A673 (cell line): ENCODE results near the gene RHOA. TPM values are rescaled to one million over a fixed set of nuclear protein-coding genes. Genes with fewer than 3 reads are reported as not detected.

ENCODE experiments used
- BruUV-seq: library from RNA; stranded (reverse); fragments of 400-500 nt; replicated peaks from 2 replicates; lab custom pipeline; 2021; lab: Mats Ljungman, UMichigan
- CTCF ChIA-PET: fragments of 300-600 bp; sonication (Branson Sonifier 250); formaldehyde crosslinking; loops from one replicate; lab custom pipeline; 2022; ENCODE audit warnings: antibody characterized with exemption; lab: Charles Lee
- POLR2A ChIA-PET: fragments of 300-600 bp; sonication (Branson Sonifier 250); formaldehyde crosslinking; loops from one replicate; lab custom pipeline; 2022; ENCODE audit warnings: antibody characterized with exemption; ENCODE audit not compliant: low non-redundant PET; lab: Charles Lee
- DNase-seq: peaks from one replicate; pipeline ENCODE4 v3.0.0-alpha.2; 2015; ENCODE audit warnings: low spot score
- H3K27ac ChIP-seq: fragments of 200-600 bp; sonication (generic); 2 replicates; pipeline ENCODE4 v1.5.1; 2016; ENCODE audit warnings: mixed run types, low read depth, mild to moderate bottlenecking, mixed read lengths, antibody characterized with exemption, low read length; ENCODE audit not compliant: poor library complexity, severe bottlenecking
- H3K27me3 ChIP-seq: fragments of 200-600 bp; sonication (generic); replicated peaks from 2 replicates; pipeline ENCODE4 v1.6.1; 2017; ENCODE audit warnings: mixed run types, low read depth, mild to moderate bottlenecking, mixed read lengths, antibody characterized with exemption, low read length; ENCODE audit not compliant: insufficient read depth, poor library complexity
- H3K36me3 ChIP-seq: fragments of 200-600 bp; sonication (generic); 2 replicates; pipeline ENCODE4 v1.6.1; 2016; ENCODE audit warnings: mixed run types, mild to moderate bottlenecking, mixed read lengths, antibody characterized with exemption, low read length; ENCODE audit not compliant: insufficient read depth, poor library complexity, severe bottlenecking
- H3K4me1 ChIP-seq: fragments of 200-600 bp; sonication (generic); 2 replicates; pipeline ENCODE4 v1.6.1; 2017; ENCODE audit warnings: mixed run types, mild to moderate bottlenecking, mixed read lengths, antibody characterized with exemption, low read length; ENCODE audit not compliant: insufficient read depth, poor library complexity, severe bottlenecking
- H3K4me3 ChIP-seq: fragments of 200-600 bp; sonication (generic); 2 replicates; pipeline ENCODE4 v1.5.1; 2016; ENCODE audit warnings: low read depth, mixed run types, mild to moderate bottlenecking, mixed read lengths, low read length; ENCODE audit not compliant: poor library complexity, severe bottlenecking
- H3K9me3 ChIP-seq: fragments of 200-600 bp; sonication (generic); 2 replicates; pipeline ENCODE4 v1.6.1; 2016; ENCODE audit warnings: mixed run types, low read depth, mild to moderate bottlenecking, mixed read lengths, antibody characterized with exemption, low read length; ENCODE audit not compliant: poor library complexity, severe bottlenecking
- EZH2 ChIP-seq: fragments of 200-600 bp; sonication (generic); IDR thresholded peaks from 2 replicates; pipeline ENCODE4 v1.6.1; 2017; ENCODE audit warnings: borderline replicate concordance, low read depth, mild to moderate bottlenecking, mixed read lengths, antibody characterized with exemption, low read length; ENCODE audit not compliant: poor library complexity, severe bottlenecking
- intact Hi-C: fragments of 100-400 bp; cut with micrococcal nuclease; formaldehyde crosslinking; loops from one replicate; pipeline ENCODE4 v1.10.0; 2022; ENCODE audit not compliant: unreplicated experiment
- total RNA-seq: library from RNA; stranded (reverse); gene quantifications from 2 replicates; pipeline ENCODE4 v1.2.3, GENCODE V29; 2021
- TF ChIP-seq, protein P1 (sequence below): fragments of 300-800, 200-600 bp; sonication (generic); conservative IDR thresholded peaks from 2 replicates; pipeline ENCODE4 v1.5.1; 2017; ENCODE audit warnings: low read depth, mild to moderate bottlenecking, antibody characterized with exemption, low read length, moderate library complexity, mixed read lengths

Gene RHOA
- total RNA-seq, 1 experiment from 2014 or later: 198 TPM

DNA sequence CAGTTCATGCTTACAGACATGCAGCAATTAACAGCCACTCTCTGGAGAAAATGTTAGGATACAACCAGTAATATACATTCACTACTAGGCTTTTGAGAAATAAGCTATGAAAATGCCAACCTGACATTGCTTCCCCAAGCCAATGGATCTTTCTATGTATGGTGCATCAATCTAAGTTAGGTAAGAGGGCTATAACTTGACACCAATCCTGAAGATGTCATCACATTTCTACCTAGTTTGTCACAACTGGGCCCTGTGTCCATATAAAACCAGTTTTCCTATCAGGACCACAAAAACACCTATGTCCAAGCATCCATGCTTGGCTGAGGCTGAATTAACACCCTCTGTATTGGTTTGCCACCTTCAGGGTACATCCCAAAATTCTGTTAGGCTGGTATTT is 39.8 kb downstream of the RHOA start:
- H3K36me3 ChIP-seq: peaks cover 10% of the 10 kb centered on the region
- BruUV-seq: no TSS peak
- no peak for DNase-seq
- ChIA-PET CTCF (no interaction called here), POLR2A (no interaction called here)
- no peak for TF ChIP-seq EZH2
- TF ChIP-seq, protein P1, sequence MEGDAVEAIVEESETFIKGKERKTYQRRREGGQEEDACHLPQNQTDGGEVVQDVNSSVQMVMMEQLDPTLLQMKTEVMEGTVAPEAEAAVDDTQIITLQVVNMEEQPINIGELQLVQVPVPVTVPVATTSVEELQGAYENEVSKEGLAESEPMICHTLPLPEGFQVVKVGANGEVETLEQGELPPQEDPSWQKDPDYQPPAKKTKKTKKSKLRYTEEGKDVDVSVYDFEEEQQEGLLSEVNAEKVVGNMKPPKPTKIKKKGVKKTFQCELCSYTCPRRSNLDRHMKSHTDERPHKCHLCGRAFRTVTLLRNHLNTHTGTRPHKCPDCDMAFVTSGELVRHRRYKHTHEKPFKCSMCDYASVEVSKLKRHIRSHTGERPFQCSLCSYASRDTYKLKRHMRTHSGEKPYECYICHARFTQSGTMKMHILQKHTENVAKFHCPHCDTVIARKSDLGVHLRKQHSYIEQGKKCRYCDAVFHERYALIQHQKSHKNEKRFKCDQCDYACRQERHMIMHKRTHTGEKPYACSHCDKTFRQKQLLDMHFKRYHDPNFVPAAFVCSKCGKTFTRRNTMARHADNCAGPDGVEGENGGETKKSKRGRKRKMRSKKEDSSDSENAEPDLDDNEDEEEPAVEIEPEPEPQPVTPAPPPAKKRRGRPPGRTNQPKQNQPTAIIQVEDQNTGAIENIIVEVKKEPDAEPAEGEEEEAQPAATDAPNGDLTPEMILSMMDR: no peak
- H3K4me1 ChIP-seq: no peaks in the 10 kb centered on the region
- H3K9me3 ChIP-seq: no peaks in the 10 kb centered on the region
- intact Hi-C loops: no loop called here
- no peak overlapping the region for H3K4me3 ChIP-seq
- H3K27ac ChIP-seq: no peak overlapping the region
- no peaks in the 10 kb centered on the region for H3K27me3 ChIP-seq

DNA sequence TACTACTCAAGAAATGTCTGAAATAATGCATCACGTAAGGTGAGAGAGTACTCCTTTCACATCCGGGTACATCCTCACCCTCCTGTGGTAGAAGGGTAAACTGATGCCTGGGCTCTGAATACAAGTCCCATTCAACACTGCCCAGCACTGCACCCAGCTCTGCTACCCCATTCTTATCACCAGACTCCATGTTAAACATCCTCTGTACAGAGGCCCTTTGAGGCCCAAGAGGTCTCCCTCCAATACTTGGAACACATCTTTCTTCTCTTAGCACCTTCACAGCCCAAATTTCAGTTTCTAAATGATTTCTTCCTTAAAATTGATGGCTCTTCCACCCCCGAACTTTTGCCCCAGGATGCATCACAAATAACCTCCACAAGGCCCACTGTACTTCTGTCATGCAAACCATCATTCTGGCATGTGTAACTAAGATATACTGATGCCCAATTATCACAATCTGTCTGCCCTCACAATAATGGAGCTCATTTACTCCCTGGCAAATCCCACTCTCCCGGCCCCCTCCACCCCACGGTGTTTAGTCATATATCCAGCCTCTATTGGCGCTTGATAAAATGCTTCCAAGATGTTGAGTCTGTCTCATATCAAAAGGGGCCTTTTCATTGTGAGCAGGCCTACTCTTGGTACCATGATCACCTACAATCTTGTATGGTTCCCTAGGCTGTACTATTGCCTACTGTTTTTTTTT is 41.0 kb downstream of the RHOA start:
- Histone ChIP-seq H3K27me3 (no peaks in the 10 kb centered on the region), H3K9me3 (no peaks in the 10 kb centered on the region), H3K27ac (no peak overlapping the region), H3K4me3 (no peak overlapping the region), H3K36me3 (peaks cover 10% of the 10 kb centered on the region), H3K4me1 (no peaks in the 10 kb centered on the region)
- intact Hi-C loops: no loop called here
- ChIA-PET POLR2A (no interaction called here), CTCF (no interaction called here)
- no TSS peak for BruUV-seq
- no peak for TF ChIP-seq EZH2
- TF ChIP-seq, protein P1: no peak
- DNase-seq: no peak

DNA sequence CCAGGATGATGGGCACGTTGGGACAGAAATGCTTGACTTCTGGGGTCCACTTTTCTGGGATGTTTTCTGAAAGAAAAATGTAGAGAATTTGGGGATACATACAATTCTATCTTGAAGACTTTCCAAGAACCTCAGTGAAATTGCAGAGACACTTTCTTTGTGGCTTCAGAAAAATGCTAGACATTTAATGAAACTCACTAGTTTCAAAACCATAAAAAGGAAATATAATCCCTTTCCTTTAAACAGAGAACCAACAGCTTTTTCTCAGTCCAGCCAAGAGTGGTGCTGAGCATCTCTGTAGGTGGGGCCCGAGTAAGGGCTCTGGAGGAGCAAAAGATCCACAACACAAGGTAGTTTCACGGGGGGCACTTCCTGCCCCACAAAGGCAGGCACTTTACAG is 49.2 kb downstream of the RHOA start:
- DNase-seq: no peak
- Histone ChIP-seq H3K9me3 (no peaks in the 10 kb centered on the region), H3K36me3 (peaks cover 9% of the 10 kb centered on the region), H3K27ac (no peak overlapping the region), H3K4me3 (no peak overlapping the region), H3K27me3 (no peaks in the 10 kb centered on the region), H3K4me1 (peaks cover 12% of the 10 kb centered on the region)
- POLR2A ChIA-PET: no interaction called here
- intact Hi-C loops: no loop called here
- no TSS peak for BruUV-seq
- CTCF ChIA-PET: no interaction called here
- TF ChIP-seq EZH2: no peak
- TF ChIP-seq, protein P1: no peak
